HG03135 (cell line): ENCODE measurements around the gene KRTAP3-3.
"Not testable (repeated sequence)": the region's sequence is repeated elsewhere in the genome, so short reads cannot be mapped to it uniquely, and the experiment has no call there.

Source experiments
- ATAC-seq: cut with Tn5 transposase; IDR thresholded peaks from one replicate; pipeline ENCODE4 v1.9.1; 2021; ENCODE audit warnings: mild to moderate bottlenecking, moderate library complexity; ENCODE audit not compliant: unreplicated experiment

Gene KRTAP3-3

DNA sequence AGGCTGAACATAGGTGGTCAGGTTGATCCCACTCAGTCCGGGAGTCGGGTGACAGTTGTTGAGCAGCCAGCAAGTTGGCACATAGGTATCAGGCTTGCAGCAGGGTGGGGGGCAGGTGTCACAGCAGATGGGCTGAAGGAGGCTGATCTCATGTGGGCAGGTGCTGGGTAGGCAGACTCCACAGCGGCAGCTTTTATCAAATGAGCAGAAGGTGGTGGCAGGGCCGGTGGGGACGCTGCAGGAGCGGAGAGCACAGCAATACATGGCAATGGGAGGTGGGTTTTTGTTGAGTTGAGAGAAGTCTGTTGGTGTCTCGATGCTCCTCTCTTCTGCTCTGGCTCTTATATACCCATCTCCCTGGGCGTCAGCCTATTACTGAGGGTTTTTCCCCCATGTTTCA lies 14.8 kb upstream of the KRTAP3-3 start, which contains the start of gene KRTAP3-1:
Gene KRTAP3-1 (minus strand): TSS at position 318 of the 400 bp plus-strand sequence. CDS start 54 bp downstream, at position 264.
- no peak for ATAC-seq

DNA sequence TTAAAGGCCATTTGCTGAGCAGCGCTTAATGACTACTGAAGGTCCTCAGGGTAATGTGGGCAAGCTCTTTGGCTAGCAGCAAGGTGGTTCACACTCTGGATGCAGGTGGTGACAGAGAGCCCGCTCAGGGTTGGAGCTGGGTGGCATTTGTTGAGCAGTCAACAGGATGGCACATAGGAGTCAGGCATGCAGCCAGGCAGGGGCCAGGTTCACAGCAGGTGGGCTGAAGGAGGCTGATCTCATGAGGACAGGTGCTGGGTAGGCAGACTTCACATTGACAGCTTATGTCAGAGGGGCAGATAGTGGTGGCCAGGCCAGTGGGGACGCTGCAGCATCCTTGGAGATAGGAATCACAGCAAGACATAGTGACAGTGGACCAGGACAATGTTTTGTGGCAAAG lies 10.4 kb upstream of the KRTAP3-3 start:
- no peak for ATAC-seq

DNA sequence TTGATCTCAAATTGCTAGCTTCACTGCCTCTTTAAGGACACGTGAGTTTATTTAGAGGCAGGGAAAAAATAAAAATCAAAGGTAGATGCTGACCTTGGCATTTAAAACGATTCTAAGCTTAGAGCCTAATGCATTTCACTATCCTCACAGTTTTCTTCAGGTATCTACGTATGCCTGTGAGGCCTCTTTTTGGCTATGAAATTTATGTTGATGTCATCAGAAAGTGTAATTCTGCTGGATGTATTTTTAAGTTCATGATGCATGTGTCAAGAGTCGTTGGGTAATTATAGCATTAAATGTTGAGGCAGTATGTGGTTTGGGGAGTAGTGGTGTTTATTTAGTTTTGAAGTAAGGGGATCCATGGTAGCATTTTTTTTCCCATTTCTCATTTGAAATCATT lies 10.0 kb upstream of the KRTAP3-3 start:
- ATAC-seq: no peak

DNA sequence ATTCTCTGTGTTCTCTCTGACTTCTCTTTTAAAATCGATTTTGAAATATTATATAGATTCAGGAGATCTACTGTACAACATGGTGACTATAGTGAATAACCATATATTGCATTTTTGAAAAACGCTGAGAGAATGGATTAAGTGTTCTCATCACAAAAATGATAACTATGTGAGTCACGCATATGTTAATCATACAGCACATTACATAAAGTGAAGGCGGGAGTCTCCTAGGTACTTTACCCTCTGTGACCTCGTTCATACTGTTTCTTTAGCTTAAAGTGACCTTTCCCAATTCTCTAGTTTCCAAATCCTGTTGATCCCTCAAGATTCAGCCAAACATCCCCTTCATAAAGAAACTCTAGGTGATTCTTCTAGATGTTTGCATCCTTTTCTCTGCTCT lies 8.8 kb upstream of the KRTAP3-3 start:
- ATAC-seq: no peak

DNA sequence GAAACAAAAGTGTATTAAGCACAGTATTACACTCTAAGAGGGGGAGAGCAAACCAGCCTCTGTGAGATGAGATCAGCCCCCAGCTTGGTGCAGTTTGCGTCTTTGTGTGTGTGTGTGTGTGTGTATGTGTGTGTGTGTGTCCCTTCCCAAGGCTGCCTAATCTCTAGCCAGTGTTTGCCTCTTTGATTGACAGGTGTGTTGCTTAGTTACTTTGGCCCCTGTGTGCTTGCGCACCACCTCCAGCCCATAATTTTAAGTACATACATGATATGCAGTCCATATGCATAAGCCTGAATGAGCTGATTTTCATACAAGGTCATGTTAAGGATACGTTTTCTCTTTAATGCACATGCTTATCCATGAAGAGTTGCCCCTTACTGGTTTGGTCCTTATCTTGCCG lies 7.8 kb upstream of the KRTAP3-3 start:
- no peak for ATAC-seq

DNA sequence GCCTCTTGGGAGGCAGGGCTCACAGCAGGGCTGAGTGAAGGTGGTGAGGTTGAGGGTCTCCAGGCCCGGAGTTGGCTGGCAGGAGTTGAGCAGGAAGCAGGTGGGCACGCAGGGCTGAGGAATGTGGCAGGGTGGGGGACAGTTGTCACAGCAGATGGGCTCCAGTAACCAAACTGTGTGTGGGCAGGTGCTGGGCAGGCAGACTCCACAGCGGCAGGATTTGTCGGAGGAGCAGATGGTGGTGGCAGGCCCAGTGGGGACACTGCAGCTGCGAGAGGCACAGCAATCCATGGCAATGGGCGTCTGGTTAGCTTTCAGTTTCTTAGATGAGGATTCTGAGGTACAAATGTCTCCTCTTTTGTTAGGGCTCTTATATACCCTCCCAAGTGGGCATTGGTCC lies 5.6 kb upstream of the KRTAP3-3 start, which contains the start of gene KRTAP3-2:
Gene KRTAP3-2 (minus strand): TSS at position 344 of the 400 bp plus-strand sequence. CDS start 53 bp downstream, at position 291.
- ATAC-seq: not testable (repeated sequence)

DNA sequence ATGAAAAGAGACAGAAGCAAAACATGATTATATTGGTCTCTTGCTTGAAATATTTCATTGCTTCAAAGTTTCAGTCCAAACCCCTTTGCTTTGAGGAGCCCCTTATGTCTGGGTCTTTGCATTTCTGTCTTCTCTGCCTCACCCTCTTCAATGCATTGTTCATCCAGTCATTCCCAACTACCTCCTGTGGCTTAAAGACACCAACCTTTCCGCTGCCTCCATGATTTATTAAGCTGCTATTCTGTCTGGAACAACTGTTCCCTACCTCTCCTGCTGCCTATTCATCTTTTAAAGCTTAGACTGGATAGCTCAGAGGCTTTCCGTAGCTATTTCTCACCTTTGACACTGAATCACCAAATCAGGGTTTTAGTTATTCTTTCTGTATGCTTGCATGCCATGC lies 3.4 kb upstream of the KRTAP3-3 start:
- ATAC-seq: no peak

DNA sequence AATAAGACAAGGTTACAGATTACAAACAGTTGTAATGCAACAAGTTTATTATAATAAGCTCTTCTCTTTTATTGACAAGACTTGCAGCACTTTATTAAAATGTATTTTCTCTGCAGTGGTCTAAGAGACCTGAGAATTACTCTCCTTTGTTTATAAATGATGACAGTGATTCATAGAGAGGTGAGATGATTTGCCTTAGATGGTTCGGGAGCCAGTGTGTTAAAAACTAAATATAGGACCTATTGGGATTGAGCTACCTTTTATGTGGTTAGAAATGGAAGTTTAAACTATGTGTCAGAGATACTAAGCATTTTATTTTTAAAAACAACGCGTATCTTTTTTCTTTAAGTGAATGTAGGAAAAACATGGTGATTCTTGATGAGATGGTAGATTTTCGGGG lies 2.9 kb upstream of the KRTAP3-3 start:
- ATAC-seq: no peak

DNA sequence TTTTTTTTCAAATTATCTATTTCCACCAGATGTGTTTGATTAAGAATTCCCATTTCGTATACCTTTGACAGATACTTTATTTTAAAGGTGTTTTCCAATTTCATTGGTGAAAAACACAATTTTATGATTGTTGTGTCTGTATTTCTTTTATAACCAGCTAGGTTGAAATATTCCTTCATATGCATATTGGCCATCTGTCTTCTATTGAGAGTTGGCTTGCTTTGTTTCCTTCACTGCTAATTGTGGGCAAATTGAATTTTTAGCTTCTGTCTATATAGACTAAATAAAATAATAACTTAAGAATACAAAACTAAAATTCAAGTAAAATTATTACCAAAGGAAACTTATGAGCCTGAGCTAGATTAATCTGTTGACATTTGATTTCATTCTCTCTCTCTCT lies 1.2 kb upstream of the KRTAP3-3 start:
- no peak for ATAC-seq

DNA sequence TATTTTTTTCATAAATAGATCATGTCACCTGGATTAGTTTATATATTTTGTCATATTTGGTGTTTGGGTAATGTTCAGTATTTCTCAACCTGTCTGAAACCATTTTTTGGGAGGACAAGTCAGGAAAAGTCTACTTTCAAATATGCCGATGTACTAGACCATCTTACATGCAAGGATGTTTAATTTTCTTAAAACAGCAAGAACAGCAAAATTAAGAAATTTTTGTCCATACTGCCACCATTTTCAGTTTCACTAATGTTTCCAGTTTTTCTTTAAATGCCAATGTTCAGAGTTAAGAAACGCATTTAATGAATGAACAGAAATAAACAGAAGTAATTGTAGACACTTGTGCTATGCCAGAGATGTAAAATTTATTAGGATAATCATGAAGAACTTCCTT lies 880 bp downstream of the KRTAP3-3 start:
- no peak for ATAC-seq

DNA sequence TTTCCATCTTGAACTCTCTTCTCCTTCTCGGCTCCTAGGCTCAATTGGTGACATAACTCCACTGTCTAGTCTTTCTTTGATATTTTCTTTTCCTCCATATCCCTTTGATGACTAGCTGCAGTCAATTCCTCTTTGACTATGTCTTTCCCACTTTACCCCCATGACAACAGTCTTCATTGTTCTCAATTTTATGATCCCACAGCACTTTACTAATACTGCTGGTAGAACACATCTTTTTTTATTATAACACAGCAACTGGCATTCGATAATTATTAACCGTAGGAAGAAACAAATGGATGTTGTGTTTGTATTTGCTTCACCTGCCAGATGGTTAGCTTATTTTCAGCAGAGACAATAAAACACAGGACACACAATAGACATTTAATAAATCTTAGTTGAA lies 1.3 kb downstream of the KRTAP3-3 start:
- no peak for ATAC-seq

DNA sequence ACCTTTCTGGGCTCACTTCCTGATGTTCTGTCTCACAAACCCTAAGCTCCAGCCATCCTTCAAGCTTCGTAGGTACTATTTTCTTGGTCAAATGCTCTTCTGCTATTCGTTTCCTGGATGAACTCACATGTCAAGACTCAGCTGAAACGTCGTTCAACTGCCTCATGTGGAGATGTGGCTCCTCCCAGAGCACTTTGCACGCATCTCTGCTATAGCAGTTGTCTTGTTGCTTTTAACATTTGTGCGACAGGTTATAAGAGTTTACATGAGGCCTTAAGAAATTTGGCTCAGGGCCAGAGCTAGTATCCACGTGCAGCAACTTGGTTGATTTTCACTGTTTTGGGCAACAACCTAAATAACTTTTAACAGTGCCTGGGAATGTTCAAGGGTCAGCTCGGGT lies 7.0 kb downstream of the KRTAP3-3 start:
- no peak for ATAC-seq

DNA sequence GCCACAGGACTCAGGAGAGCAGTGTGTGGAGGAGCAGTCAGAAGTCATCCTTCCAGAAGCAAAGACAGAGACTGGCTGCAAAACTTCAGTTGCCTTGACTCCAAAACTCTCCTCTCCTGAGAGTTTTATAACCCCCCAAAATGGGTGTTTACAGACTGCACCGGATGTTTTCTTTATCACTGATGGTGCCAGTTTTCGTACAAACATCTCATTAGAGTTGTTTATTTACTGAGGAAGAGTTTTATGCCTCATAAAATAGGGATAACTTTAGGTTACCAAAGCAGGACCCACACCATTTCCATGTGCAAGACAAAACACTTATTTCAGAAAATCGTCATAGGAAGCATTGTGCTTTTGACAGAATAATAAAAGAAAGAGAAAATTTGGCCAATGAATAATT lies 9.7 kb downstream of the KRTAP3-3 start, which contains the start of gene KRT40:
Gene KRT40 (minus strand): TSS at position 101 of the 400 bp plus-strand sequence. CDS start 53 bp downstream, at position 48.
- no peak for ATAC-seq

DNA sequence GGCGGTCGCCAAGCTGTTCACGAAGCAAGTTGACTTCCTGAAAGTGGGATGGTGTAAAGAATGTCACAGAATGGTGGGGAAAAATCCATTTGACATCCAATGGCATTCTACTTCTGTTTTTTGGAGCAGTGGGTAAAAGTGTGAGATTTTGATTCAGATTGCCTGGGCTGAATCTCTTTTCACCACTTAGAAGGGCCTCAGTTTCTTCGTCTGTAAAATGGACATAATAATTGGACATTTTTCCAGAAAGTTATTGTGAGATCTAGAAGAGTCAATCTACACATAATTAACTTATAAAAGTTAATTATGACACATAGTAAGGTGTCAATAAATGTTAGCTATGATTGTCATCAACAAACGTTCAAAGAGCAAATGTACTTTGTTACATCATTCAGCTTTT lies 12.8 kb downstream of the KRTAP3-3 start:
- no peak for ATAC-seq

DNA sequence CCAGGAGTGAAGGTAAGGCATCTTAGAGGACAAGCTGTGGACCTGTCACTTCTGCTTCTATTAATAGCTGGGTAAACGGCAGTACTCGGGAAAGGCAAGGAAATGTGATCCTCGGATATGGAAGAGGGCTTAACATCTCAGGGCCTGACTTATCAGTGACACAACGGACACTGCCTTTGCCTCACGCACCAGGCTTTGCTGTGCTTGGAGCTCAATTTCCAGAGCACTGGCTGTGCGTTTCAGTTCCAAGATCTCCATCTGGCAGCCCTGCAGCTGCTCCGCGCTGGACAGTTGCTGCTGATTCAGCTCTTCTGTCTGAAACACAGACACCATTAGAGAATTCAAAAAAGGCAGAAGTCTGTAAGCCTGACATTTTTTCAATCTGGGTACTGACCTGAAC lies 13.4 kb downstream of the KRTAP3-3 start:
- no peak for ATAC-seq

DNA sequence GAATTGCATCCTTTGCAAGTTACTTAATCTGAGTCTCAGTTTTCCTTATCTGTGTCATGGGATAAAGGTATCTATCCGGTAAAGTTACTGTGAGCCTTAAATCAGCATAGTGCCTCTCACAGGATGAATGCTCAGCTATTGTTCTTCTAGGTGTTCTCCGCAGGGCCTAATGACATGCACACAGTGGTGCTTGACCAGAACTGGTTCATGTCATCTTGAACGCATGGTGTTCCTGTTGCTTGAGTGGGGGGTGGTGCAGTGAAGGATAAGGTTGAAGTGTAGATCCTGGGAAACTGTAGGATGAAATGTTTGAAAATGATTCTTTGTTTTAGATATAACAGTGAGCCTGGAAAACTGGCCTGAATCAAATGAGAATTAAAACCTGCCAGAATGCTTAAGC lies 13.8 kb downstream of the KRTAP3-3 start:
- no peak for ATAC-seq

DNA sequence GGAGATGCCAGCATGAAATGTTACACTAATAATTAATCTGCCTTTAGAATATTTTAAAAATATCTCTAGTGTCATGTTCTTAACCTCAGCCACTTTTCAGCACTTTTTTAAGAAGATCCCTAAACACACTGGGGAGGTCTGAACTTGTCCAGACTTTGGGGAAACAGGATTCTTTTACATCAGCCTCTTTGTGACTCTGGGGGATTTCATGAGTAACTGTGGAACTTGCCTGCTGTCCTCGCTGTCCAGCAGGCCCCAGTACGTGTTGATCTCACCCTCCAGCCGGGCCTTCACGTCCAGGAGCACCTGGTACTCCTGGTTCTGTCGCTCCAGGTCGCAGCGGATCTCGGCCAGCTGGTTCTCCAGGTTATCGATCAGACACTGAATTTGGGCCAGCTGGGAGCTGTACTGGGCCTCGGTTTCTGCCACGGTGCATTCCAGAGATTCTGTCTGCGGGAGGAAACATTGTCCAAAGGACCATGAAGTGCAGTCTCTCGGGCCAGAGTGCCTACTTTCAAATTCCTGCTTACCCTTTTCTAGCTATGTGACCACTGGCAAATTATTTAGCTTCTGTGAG lies 15.3 kb downstream of the KRTAP3-3 start:
- no peak for ATAC-seq

DNA sequence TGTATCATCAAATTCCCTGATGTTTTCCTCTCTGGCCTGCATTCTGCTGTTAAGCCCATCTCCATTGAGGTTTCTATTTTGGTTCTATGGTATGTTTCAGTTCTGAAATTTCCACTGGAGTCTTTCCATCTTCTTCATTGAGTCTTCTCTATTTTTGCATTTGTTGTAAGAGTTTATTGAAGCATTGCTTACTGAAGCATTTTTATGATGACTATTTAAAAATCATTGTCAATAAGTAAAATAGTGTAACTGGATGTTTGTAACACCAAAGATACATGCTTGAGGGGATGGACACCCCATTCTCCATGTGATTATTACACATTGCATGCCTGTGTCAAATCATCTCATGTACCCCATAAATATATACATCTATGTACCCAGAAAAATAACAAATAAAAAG lies 18.4 kb downstream of the KRTAP3-3 start:
- ATAC-seq: no peak

DNA sequence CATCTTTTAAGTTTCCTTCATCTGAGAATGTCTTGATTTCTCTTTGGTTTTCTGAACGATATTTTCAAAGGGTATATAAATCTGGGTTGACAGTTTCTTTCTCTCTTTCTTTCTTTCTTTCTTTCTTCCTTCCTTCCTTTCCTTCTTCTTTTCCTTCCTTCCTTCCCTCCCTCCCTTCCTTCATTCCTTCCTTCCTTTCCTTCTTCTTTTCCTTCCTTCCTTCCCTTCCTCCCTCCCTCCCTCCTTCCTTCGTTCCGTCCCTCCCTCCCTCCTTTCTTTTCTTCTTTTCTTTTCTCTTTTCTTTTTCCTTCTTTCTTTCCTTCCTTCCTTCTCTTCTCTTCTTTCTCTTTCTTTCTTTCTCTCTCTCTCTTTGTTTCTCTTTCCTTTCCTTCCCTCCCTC lies 19.6 kb downstream of the KRTAP3-3 start:
- ATAC-seq: no peak

DNA sequence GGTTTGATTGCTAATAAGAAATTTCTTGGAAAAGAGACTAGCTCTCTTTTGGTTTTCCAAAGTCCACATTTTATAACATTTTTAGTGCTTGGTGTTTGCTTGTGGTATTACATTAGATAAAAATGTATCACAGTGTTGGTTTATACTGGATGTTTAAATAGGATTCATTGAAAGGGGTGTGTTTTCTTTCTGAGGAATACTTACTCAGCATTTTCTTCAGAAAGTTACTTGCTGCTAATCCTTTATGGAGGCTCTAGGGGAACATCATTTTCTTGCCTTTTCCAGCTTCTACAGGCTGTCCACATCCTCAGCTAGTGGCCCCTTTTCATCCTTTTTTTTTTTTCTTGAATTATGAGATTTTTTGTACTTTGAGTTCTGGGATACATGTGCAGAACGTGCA lies 26.4 kb downstream of the KRTAP3-3 start:
- ATAC-seq: no peak

DNA sequence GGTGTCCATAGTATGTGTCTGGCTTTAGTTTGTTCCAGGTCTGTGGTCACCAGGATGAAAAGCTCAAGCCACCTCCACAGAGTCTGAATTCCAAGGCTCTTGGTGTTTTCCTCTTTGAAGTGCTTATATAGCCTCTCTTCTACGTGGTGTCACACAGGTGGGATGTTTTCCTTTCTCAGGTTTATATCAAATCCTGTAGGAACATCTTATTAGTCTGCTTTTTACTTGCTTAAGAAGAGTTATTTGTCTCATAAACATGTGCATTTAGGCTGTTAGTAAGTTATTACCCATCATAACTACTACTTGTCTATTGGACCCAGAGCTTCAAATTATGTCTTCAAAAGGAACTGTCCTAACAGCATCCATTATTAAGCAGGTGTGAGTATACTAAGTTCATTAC lies 27.1 kb downstream of the KRTAP3-3 start, which contains the start of gene KRT39:
Gene KRT39 (minus strand): TSS at position 101 of the 400 bp plus-strand sequence. CDS start 92 bp downstream, at position 9.
- ATAC-seq: no peak

DNA sequence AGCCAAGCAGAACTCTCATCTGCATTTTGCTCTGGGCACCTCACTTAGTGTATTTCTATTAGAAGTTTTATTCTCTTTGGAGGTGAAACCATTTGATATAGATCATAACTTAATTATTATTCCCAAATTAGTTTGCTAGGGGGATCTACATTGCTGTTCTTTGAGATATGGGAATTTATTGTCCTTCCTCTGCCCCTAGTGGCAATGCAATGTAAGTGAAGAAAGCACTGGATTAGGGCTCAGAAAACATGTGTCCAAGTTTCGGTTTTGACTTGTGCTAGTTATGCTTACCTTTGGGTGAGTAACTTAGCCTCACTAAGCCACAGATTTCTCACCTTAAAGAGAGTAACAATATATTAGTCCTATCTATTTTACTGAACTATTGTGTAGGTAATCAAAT lies 30.1 kb downstream of the KRTAP3-3 start:
- ATAC-seq: no peak

DNA sequence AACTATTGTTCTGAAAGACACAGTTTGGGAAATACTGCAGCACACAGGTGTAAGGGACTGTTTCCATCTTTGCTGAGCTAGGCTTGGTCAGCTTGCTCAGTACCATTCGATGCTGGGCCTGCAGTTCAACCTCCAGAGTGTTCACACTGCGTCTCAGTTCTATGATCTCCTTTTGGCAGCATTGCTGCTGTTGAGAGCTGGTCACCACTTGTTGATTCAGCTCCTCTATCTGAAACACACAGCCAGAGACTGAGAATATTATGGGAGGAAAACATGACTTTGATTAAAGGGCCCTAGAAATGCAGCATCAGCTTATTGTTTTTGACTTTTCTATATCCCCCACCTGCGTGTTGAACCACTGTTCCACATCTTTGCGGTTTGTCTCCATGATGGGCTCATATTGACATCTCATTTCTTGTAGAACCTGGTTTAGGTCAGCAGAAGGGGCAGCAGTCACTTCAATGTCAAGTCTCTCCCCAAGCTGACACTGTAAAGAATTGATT lies 31.9 kb downstream of the KRTAP3-3 start:
- no peak for ATAC-seq
